Measurements from ENCODE around the gene WDR75. TPM values are rescaled to one million over a fixed set of nuclear protein-coding genes. Genes with fewer than 3 reads are reported as not detected.
A peak's percentile ranks its signal among the peaks of the same experiment; 100 is the strongest.

WDR75 gene
- total RNA-seq, 1 donor from 2014 or later, result 15.1 TPM

DNA sequence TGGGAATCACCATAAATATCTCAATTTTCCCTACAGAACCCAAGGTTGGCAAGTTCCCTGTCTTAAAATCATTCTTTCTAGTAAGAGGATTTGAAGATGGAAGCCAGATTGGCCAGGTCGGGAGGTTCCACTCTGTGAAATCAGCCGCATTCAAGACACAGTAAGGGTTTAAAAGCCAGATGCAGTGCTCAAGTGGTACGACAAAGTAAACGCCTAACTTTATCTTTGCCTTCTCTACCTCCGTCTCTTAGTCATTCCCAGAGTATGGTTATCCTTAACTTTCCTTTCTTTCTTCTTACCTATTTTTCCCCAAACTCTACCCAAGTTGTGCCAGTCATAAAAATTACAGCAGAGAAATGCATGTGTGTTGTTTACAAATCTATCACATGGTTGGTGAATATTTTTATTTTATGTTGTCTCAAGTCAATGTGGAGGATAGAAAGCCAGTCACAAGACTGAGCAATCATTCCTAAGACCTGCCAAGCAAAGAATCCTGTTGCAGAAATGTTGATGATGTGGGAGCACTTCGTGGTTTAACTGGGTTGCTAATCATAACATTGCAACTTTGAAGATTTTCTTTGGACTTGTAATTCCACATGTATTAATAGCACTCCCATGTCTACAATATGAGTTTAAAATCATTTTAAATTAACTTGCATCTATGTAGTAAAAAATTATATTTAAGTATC is 76.7 kb downstream of the WDR75 start:
- DNase-seq (no peak), ATAC-seq (no peak)
- intact Hi-C loops (cut with micrococcal nuclease), result no loop called here

DNA sequence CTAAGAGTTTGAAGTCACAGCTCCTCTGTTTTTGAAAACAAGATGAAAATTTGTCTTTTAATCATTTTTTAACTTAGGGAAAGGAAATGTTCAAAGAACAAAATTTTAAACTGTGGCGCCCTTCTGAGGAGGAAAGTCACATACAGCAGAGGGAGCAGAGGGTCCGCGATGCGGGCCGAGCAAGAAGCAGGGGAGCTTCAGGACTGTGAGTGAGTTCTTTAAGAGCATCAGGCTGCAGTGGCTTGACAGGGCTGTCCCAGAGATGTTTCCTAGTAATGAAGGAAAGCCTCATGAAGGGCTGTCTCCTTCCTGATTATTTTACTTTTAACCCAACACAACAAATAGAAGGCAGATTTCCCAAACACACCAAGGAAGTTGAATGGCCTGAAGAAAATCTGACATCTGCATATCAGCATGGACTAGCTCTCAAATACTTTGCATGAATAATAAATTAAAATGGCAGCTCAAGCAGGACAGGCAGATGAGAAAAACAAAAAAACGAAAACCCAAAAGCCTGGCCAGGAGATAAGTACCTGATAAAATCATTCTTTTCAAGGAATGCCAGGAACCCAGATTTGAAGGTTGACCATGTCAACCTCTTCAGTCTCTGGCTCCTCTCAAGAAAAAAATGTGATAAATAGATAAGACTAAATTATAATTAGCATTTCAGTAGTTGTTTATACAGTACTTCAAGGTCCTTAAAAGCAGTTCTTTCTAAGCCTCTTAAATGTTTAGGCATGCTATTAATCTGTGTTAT is 78.5 kb downstream of the WDR75 start:
- intact Hi-C loops (cut with micrococcal nuclease), result no loop called here
- DNase-seq (no peak), ATAC-seq (no peak)

DNA sequence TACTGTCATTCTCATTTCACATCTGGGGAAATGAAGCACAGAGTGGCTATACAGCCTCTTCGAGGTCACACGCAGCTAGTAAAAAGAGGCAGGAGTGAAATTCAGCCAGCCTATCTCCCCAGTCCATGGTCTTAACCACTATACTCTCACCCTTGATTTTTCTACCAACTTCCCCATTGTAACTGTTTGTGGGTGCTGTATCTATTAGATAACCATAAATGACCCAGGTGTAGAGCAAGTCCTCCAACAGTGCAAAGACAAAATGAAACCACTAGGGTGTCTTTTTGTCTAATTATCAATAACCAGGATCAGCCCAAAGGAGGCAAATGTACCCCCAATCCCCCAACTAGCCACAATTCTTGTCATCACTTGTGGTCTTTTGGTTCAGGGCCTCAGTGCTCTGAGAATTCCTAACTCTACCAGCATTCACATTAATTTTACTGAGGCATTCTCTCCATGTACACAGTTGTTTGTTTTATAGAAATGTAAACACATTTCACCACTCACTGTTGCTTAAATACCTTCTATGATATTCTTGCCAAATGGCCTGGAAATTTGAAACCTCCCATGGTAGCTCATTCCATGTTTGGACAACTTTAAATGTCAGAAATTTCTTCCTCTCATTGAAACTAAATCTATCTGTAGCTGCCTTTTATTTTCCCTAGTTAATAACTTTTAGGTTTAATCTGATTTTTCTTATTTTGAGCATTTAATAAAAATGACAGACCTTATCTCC is 80.6 kb downstream of the WDR75 start:
- DNase-seq, result no peak
- ATAC-seq, result no peak
- intact Hi-C loops (cut with micrococcal nuclease), result no loop called here

GRCh38 chr2:189522435-189523151 is 81.3 kb downstream of the WDR75 start:
- peak; percentile 80 for ATAC-seq
- intact Hi-C loops (cut with micrococcal nuclease), result no loop called here
- DNase-seq, result no peak

DNA sequence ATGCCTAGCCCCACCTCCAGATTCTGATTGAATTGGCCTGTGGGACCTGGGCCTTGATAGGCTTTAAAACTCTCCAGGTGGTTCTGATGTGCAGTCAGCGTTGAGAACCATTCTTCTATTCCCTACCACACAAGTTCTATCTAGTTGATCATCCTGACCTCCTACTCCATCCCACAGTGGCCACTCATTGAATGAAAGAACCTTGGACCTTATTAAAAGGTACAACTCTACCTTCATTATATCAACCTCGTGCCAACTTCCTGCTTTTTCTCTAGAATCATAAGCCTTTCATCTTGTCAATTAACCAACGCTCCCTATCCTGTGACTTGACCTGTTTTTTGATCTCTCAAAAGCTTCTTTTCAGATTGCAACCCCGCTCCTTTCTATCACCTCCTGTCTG is 83.5 kb downstream of the WDR75 start:
- ATAC-seq, result no peak
- DNase-seq, result no peak
- intact Hi-C loops (cut with micrococcal nuclease), result no loop called here

Other genes starting within 250 kb of the WDR75 start
- gene SLC40A1, start 139.3 kb downstream of the WDR75 start, total RNA-seq, result 57.5 TPM
- 33.0 TPM for gene ASNSD1, start 220.0 kb downstream of the WDR75 start, total RNA-seq
- 8.8 TPM for gene ANKAR, start 233.2 kb downstream of the WDR75 start, total RNA-seq